Measurements from ENCODE around the gene OR6S1. TPM values are rescaled to one million over a fixed set of nuclear protein-coding genes. Genes with fewer than 3 reads are reported as not detected.
A peak's percentile ranks its signal among the peaks of the same experiment; 100 is the strongest.

OR6S1 gene
- total RNA-seq, 1 donor from 2014 or later = not detected

- no peak overlapping the region for H3K27ac Mint-ChIP-seq (ENCODE audit: unreplicated experiment)
Measured at GRCh38 chr14:20642182-20642581, 691 bp upstream of the OR6S1 start.

GRCh38 chr14:20632831-20633691 is 8.4 kb downstream of the OR6S1 start:
- no peak for TF ChIP-seq CTCF (conservative IDR thresholded peaks at IDR 0.05)
- Mint-ChIP-seq H3K27me3 (ENCODE audit: low read depth) (peaks cover 96% of the 10 kb centered on the region), H3K4me3 (peak overlapping the region; percentile 89), H3K27ac (ENCODE audit: unreplicated experiment) (peak overlapping the region; percentile 7), H3K9me3 (peaks cover 9% of the 10 kb centered on the region), H3K4me1 (peaks cover 30% of the 10 kb centered on the region), H3K36me3 (ENCODE audit: low read depth) (peaks cover 9% of the 10 kb centered on the region)
- DNase-seq (ENCODE audit: low read depth, low spot score) = peak; percentile 61

More at GRCh38 chr14:20642182-20642581, 691 bp upstream of the OR6S1 start:
- peaks cover 81% of the 10 kb centered on the region for H3K27me3 Mint-ChIP-seq (ENCODE audit: low read depth)
- H3K4me1 Mint-ChIP-seq = no peaks in the 10 kb centered on the region
- H3K9me3 Mint-ChIP-seq = no peaks in the 10 kb centered on the region
- no peaks in the 10 kb centered on the region for H3K36me3 Mint-ChIP-seq (ENCODE audit: low read depth)
- DNase-seq (ENCODE audit: low read depth, low spot score) = no peak
- H3K4me3 Mint-ChIP-seq = no peak overlapping the region
- TF ChIP-seq CTCF (conservative IDR thresholded peaks at IDR 0.05) = no peak

- H3K27me3 Mint-ChIP-seq (ENCODE audit: low read depth) = peaks cover 96% of the 10 kb centered on the region
- H3K36me3 Mint-ChIP-seq (ENCODE audit: low read depth) = peaks cover 9% of the 10 kb centered on the region
- no peak overlapping the region for H3K27ac Mint-ChIP-seq (ENCODE audit: unreplicated experiment)
- no peak for TF ChIP-seq CTCF (conservative IDR thresholded peaks at IDR 0.05)
- H3K4me3 Mint-ChIP-seq = peak overlapping the region; percentile 89
- H3K4me1 Mint-ChIP-seq = peaks cover 35% of the 10 kb centered on the region
- H3K9me3 Mint-ChIP-seq = peaks cover 9% of the 10 kb centered on the region
- DNase-seq (ENCODE audit: low read depth, low spot score) = peak; percentile 18
Measured at GRCh38 chr14:20632448-20632830, 9.1 kb downstream of the OR6S1 start.

GRCh38 chr14:20631880-20632389 is 9.6 kb downstream of the OR6S1 start:
- Mint-ChIP-seq H3K4me1 (peaks cover 38% of the 10 kb centered on the region), H3K9me3 (peaks cover 9% of the 10 kb centered on the region), H3K4me3 (peak overlapping the region; percentile 89), H3K27me3 (ENCODE audit: low read depth) (peaks cover 97% of the 10 kb centered on the region), H3K36me3 (ENCODE audit: low read depth) (peaks cover 9% of the 10 kb centered on the region), H3K27ac (ENCODE audit: unreplicated experiment) (no peak overlapping the region)
- no peak for DNase-seq (ENCODE audit: low read depth, low spot score)
- no peak for TF ChIP-seq CTCF (conservative IDR thresholded peaks at IDR 0.05)

- DNase-seq (ENCODE audit: low read depth, low spot score) = peak; percentile 62
- peak overlapping the region; percentile 89 for H3K4me3 Mint-ChIP-seq
- peaks cover 43% of the 10 kb centered on the region for H3K4me1 Mint-ChIP-seq
- H3K9me3 Mint-ChIP-seq = peaks cover 9% of the 10 kb centered on the region
- no peak for TF ChIP-seq CTCF (conservative IDR thresholded peaks at IDR 0.05)
- no peak overlapping the region for H3K27ac Mint-ChIP-seq (ENCODE audit: unreplicated experiment)
- peaks cover 9% of the 10 kb centered on the region for H3K36me3 Mint-ChIP-seq (ENCODE audit: low read depth)
- peaks cover 97% of the 10 kb centered on the region for H3K27me3 Mint-ChIP-seq (ENCODE audit: low read depth)
Measured at GRCh38 chr14:20631023-20631879, 10.2 kb downstream of the OR6S1 start.
